ENCODE data around the gene TP73. TPM values are rescaled to one million over a fixed set of nuclear protein-coding genes. Genes with fewer than 3 reads are reported as not detected.
A peak's percentile ranks its signal among the peaks of the same experiment; 100 is the strongest.

TP73 gene
- total and polyA plus RNA-seq, 11 donors = 0.01 to 0.53 (median 0.15) TPM; not detected in 6

DNA sequence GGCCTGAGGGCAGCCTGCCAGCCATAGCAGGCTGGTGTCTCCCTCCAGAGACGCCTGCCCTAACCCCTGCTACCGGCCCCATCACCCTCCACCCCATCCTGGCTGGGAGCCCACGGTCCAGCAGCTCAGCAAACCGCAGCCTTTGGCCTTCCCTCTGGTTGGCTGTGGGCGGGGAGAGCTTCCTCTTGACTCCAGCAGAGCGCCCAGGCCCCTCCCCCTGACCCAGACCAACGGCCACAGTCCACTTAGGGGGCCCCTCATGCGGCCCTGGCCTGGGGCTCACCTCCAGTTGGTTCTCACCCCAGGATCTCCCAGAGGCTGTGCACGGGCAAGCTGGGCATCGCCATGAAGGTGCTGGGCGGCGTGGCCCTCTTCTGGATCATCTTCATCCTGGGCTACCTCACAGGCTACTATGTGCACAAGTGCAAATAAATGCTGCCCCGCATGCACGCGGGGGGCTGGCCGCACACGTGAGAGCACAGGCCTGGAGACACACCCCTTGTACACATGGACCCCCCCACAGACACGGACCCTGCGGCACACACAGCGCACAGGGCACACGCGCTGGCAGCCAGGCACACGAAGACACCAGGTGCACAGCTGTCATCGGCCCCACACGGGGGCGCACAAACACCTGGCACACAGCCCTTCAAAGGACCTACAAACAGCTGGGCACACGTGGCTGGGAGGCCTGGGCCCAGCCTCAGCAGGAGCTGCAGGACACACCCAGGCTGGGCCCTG, 123.3 kb downstream of the TP73 start:
- Histone ChIP-seq H3K9me3 (no peaks in the 10 kb centered on the region), H3K27ac (no peak overlapping the region), H3K27me3 (peaks cover 0 to 6% (median 0%) of the 10 kb centered on the region in 9 donors), H3K36me3 (peaks cover 0 to 26% (median 19%) of the 10 kb centered on the region in 9 donors), H3K4me3 (no peak overlapping the region), H3K4me1 (peaks cover 0 to 60% (median 31%) of the 10 kb centered on the region in 12 donors)
- DNase-seq (peak in 4 of 5 donors; percentile 55 to 79 (median 65)), ATAC-seq (peak in 1 of 4 donors; percentile 1)
- 36 to 45% (median 37%) methylated on average over 20 to 27 of the region's 27 CpGs for WGBS, 4 donors
- intact Hi-C loops (cut with DNase I) = no loop called here
- no peak for TF ChIP-seq POLR2A (IDR thresholded peaks at IDR 0.05)
- TF ChIP-seq, protein P1, sequence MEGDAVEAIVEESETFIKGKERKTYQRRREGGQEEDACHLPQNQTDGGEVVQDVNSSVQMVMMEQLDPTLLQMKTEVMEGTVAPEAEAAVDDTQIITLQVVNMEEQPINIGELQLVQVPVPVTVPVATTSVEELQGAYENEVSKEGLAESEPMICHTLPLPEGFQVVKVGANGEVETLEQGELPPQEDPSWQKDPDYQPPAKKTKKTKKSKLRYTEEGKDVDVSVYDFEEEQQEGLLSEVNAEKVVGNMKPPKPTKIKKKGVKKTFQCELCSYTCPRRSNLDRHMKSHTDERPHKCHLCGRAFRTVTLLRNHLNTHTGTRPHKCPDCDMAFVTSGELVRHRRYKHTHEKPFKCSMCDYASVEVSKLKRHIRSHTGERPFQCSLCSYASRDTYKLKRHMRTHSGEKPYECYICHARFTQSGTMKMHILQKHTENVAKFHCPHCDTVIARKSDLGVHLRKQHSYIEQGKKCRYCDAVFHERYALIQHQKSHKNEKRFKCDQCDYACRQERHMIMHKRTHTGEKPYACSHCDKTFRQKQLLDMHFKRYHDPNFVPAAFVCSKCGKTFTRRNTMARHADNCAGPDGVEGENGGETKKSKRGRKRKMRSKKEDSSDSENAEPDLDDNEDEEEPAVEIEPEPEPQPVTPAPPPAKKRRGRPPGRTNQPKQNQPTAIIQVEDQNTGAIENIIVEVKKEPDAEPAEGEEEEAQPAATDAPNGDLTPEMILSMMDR (IDR thresholded peaks at IDR 0.05) = peak in 2 of 12 donors; percentile 10 to 18

- Histone ChIP-seq H3K4me3 (no peak overlapping the region), H3K36me3 (peaks cover 0 to 33% (median 26%) of the 10 kb centered on the region in 9 donors), H3K9me3 (no peaks in the 10 kb centered on the region), H3K4me1 (peaks cover 0 to 53% (median 29%) of the 10 kb centered on the region in 12 donors), H3K27ac (no peak overlapping the region), H3K27me3 (peaks cover 0 to 6% (median 0%) of the 10 kb centered on the region in 9 donors)
- intact Hi-C loops (cut with DNase I) = no loop called here
- TF ChIP-seq POLR2A (IDR thresholded peaks at IDR 0.05) = no peak
- TF ChIP-seq, protein P1 (IDR thresholded peaks at IDR 0.05) = no peak
- DNase-seq = no peak
- ATAC-seq = no peak
- WGBS, 4 donors = 74 to 81% (median 78%) methylated on average over 20 to 21 of the region's 21 CpGs
Measured at GRCh38 chr1:3776231-3776961, 124.1 kb downstream of the TP73 start.

DNA sequence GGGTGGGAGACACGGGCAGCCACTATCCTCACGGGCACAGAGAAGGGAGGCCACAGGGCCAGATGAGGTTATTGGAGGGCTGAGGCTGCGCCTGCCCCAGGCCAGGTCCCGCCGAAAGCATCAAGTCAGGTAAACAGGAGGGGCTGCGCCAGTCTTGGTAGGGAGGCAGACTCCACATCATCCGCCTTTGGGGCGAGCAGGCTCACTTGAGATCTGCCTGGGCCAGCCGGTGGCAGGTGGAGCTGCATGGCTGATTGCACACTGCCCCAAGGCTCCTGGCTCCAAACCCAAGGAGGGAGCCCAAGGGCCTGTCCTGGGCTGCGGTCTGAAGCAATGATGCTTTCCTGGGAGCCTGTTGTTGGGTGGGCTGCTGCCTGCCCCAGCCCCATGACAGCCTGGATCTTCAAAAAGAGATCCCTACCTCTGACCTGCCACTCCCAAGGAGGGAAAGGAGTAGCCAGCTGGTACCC, 124.8 kb downstream of the TP73 start:
- Histone ChIP-seq H3K4me3 (no peak overlapping the region), H3K27me3 (no peaks in the 10 kb centered on the region), H3K36me3 (peaks cover 0 to 40% (median 33%) of the 10 kb centered on the region in 9 donors), H3K9me3 (no peaks in the 10 kb centered on the region), H3K27ac (no peak overlapping the region), H3K4me1 (peaks cover 0 to 46% (median 22%) of the 10 kb centered on the region in 12 donors)
- no peak for TF ChIP-seq POLR2A (IDR thresholded peaks at IDR 0.05)
- TF ChIP-seq, protein P1 (IDR thresholded peaks at IDR 0.05) = no peak
- intact Hi-C loops (cut with DNase I) = no loop called here
- ATAC-seq (no peak), DNase-seq (no peak)
- WGBS, 4 donors = 86 to 89% (median 87%) methylated on average over 10 of the region's 10 CpGs

All from heart left ventricle (tissue), 16 donors.